Left ventricle myocardium inferior (tissue), 1 donor: ENCODE measurements around the gene APMAP. TPM values are rescaled to one million over a fixed set of nuclear protein-coding genes. Genes with fewer than 3 reads are reported as not detected.

ENCODE experiments used
- DNase-seq: peaks from one replicate; pipeline ENCODE4 v3.0.0-alpha.2; 2020
- H3K27ac ChIP-seq: fragments of 200-600 bp; replicated peaks from 2 replicates; pipeline ENCODE4 v1.8.0; 2021
- H3K27me3 ChIP-seq: fragments of 200-600 bp; 2 replicates; pipeline ENCODE4 v1.8.0; 2021; ENCODE audit warnings: low read depth
- H3K36me3 ChIP-seq: fragments of 200-600 bp; 2 replicates; pipeline ENCODE4 v1.8.0; 2021
- H3K4me1 ChIP-seq: fragments of 200-600 bp; 2 replicates; pipeline ENCODE4 v1.8.0; 2021
- H3K4me3 ChIP-seq: fragments of 200-600 bp; 2 replicates; pipeline ENCODE4 v1.8.0; 2021; ENCODE audit warnings: mild to moderate bottlenecking, moderate library complexity
- H3K9me3 ChIP-seq: fragments of 200-600 bp; replicated peaks from 2 replicates; pipeline ENCODE4 v1.8.0; 2021
- intact Hi-C: fragments of 100-400 bp; cut with micrococcal nuclease; formaldehyde crosslinking; loops from one replicate; pipeline ENCODE4 v1.11.0; 2022
- total RNA-seq: library from RNA; stranded (reverse); fragmentation: NEBNext Ultra II Directional; extraction: Animal tissue kit (Norgen Biotek cat#: 25700); gene quantifications from one replicate; pipeline ENCODE4 v1.2.1, GENCODE V29; 2021
- TF ChIP-seq, protein P1 (sequence below): fragments of 200-600 bp; IDR thresholded peaks from 2 replicates; pipeline ENCODE4 v1.8.0; 2021; ENCODE audit warnings: antibody characterized with exemption, mild to moderate bottlenecking, borderline replicate concordance
- donor health status: DM: no; HTN: yes; CAD: no; lungs with severe emphysema.

The APMAP gene
- total RNA-seq, 1 donor from 2014 or later = 23.8 TPM

DNA sequence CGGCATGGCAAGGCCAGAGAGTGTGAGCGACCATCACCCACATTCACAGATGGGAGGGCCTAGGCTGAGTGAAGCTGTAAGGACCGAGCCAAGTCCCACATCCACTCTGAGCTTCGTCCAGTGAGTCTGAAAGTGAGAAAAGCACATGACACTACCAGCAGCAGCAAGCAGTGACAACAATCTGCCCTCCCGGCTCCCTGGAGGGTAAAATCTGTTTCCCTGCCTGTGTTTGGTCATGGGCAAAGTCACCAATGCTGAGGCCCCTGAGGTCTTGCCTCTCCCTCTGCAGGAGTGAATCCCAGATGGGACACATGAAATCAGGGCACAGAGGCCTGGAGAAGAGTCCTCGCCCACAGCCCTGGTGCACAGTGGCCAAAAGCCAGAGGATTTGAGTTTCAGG lies 49.9 kb downstream of the APMAP start:
- DNase-seq = no peak
- TF ChIP-seq, protein P1, sequence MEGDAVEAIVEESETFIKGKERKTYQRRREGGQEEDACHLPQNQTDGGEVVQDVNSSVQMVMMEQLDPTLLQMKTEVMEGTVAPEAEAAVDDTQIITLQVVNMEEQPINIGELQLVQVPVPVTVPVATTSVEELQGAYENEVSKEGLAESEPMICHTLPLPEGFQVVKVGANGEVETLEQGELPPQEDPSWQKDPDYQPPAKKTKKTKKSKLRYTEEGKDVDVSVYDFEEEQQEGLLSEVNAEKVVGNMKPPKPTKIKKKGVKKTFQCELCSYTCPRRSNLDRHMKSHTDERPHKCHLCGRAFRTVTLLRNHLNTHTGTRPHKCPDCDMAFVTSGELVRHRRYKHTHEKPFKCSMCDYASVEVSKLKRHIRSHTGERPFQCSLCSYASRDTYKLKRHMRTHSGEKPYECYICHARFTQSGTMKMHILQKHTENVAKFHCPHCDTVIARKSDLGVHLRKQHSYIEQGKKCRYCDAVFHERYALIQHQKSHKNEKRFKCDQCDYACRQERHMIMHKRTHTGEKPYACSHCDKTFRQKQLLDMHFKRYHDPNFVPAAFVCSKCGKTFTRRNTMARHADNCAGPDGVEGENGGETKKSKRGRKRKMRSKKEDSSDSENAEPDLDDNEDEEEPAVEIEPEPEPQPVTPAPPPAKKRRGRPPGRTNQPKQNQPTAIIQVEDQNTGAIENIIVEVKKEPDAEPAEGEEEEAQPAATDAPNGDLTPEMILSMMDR = no peak
- no peak overlapping the region for H3K27ac ChIP-seq
- intact Hi-C loops = no loop called here
- H3K27me3 ChIP-seq = no peaks in the 10 kb centered on the region
- H3K9me3 ChIP-seq = peaks cover 34% of the 10 kb centered on the region
- no peaks in the 10 kb centered on the region for H3K4me1 ChIP-seq
- H3K4me3 ChIP-seq = no peak overlapping the region
- no peaks in the 10 kb centered on the region for H3K36me3 ChIP-seq

DNA sequence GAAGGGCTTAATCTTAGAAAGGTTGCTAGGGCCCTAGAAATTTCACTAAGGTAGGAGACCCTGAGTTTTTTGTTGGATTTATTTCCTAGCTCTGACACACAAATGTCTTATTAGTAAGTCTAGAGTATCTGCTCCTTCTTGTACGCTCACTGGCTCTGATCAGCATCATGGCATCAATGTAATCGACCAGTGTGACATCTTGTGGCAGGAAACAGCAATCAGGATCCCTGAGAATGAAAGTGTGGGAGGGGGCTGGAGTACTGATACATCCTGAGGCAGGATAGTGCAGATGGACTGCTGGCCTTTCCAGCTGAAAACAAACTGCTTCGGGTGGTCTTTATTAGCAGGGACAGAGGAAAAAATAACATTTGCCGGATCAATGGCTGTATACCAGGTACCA lies 53.5 kb downstream of the APMAP start:
- no peaks in the 10 kb centered on the region for H3K4me1 ChIP-seq
- H3K4me3 ChIP-seq = no peak overlapping the region
- H3K36me3 ChIP-seq = no peaks in the 10 kb centered on the region
- TF ChIP-seq, protein P1 = no peak
- no peak overlapping the region for H3K27ac ChIP-seq
- H3K9me3 ChIP-seq = peaks cover 24% of the 10 kb centered on the region
- no peaks in the 10 kb centered on the region for H3K27me3 ChIP-seq
- no peak for DNase-seq
- intact Hi-C loops = no loop called here

DNA sequence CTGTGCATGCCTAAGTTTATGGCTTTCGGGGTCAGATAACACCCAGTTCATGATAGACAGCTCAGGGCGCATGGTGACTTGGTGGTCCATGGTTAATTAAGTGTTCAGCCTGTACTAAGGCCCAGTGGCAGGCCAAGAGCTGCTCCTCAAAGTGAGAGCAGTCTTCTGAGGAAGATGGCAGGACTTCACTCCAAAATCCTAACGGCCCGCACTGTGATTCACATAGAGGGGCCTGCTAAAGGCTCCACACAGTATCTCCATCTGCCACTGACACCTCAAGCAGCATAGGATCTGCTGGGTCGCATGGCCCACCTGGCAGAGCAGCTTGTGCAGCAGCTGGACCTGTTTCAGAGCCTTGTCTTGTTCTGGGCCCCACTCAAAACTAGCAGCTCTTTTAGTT lies 54.1 kb downstream of the APMAP start:
- TF ChIP-seq, protein P1 = no peak
- DNase-seq = no peak
- H3K27me3 ChIP-seq = no peaks in the 10 kb centered on the region
- H3K36me3 ChIP-seq = no peaks in the 10 kb centered on the region
- H3K9me3 ChIP-seq = peaks cover 24% of the 10 kb centered on the region
- no peak overlapping the region for H3K27ac ChIP-seq
- intact Hi-C loops = no loop called here
- no peaks in the 10 kb centered on the region for H3K4me1 ChIP-seq
- no peak overlapping the region for H3K4me3 ChIP-seq

DNA sequence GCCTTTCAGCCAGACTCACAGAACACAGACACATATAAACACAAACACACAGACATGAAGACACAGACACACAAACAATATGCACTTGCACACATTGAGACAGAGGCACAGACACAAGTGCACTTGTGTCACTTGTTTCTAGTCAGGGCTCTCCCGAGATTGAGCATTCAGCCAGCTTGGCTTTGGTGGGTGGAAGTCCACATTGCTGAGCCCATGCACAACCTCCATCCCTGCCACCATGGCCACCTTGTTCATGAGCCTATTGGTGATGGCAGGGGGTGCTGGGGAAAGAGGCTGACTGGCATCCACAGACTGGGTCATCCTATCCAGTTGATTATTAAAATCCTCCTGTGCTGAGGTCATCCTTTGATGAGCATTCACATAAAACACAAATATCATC lies 55.0 kb downstream of the APMAP start:
- Histone ChIP-seq H3K4me1 (no peaks in the 10 kb centered on the region), H3K9me3 (peaks cover 24% of the 10 kb centered on the region), H3K4me3 (no peak overlapping the region), H3K27ac (no peak overlapping the region), H3K27me3 (no peaks in the 10 kb centered on the region), H3K36me3 (no peaks in the 10 kb centered on the region)
- TF ChIP-seq, protein P1 = no peak
- DNase-seq = no peak
- intact Hi-C loops = no loop called here

DNA sequence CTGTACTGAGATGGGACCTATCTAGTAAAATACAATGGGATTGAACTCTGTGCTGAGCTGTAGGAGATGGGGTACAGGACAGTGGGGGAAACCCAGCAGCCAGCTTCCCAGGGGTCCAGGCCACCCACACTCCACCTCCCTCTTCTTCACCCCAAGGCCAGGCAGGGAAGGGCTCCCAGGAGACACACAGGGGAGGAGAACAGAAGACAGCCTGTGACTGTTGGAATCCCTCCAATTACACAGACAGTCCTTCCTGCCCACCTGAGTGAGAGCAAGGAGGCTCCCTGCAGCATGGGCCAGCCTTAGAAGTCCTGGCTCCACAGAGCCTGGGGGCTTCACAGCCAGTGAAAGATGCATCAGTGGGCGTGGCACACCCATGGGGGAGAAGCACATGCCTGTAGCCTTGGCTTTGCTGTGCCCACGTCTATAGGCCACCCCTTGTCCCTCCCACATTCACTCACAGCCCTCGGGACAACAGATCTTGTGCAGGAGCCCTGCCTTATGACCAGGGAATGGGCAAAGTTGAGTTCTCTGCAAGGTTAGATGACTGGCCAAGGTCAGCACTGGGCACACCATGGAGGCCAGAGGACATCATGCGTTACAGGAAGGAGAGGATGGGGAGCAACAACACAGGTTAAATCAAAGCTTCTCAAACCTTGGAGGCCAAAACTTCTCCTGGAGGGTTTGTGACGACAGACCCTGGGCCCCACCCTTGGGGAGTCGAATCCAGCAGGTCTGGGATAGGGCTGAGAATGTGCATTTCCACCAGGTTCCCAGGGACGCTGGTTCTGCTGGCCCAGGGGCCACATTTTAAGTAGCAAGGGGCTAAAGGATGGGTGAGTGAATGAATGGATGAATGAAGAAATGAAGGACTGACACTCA lies 55.8 kb downstream of the APMAP start:
- H3K27me3 ChIP-seq = no peaks in the 10 kb centered on the region
- DNase-seq = no peak
- H3K9me3 ChIP-seq = peaks cover 18% of the 10 kb centered on the region
- no peak overlapping the region for H3K4me3 ChIP-seq
- no peak overlapping the region for H3K27ac ChIP-seq
- intact Hi-C loops = no loop called here
- H3K4me1 ChIP-seq = no peaks in the 10 kb centered on the region
- H3K36me3 ChIP-seq = no peaks in the 10 kb centered on the region
- TF ChIP-seq, protein P1 = no peak
